LNCAP (cell line): ENCODE data around the gene LCOR.

Experiments used
- CTCF ChIP-seq: fragments of 450-650 bp; IDR thresholded peaks from 2 replicates; pipeline ENCODE4 v1.5.1; 2017; ENCODE audit warnings: mild to moderate bottlenecking

LCOR gene

GRCh38 chr10:96917628-96918027 is 85.5 kb downstream of the LCOR start:
- TF ChIP-seq CTCF = no peak

GRCh38 chr10:96918214-96919002 is 86.3 kb downstream of the LCOR start:
- TF ChIP-seq CTCF = no peak

- TF ChIP-seq CTCF = no peak
Measured at GRCh38 chr10:96919785-96920430, 87.8 kb downstream of the LCOR start.

GRCh38 chr10:96921655-96922054 is 89.6 kb downstream of the LCOR start:
- no peak for TF ChIP-seq CTCF

- no peak for TF ChIP-seq CTCF
Measured at GRCh38 chr10:96922978-96923948, 91.2 kb downstream of the LCOR start.

- TF ChIP-seq CTCF = no peak
Measured at GRCh38 chr10:96924861-96925260, 92.8 kb downstream of the LCOR start.

GRCh38 chr10:96930469-96930868 is 98.4 kb downstream of the LCOR start:
- no peak for TF ChIP-seq CTCF
